HepG2 (cell line): ENCODE measurements around the gene TGM2. TPM values are rescaled to one million over a fixed set of nuclear protein-coding genes. Genes with fewer than 3 reads are reported as not detected.

Experiments used
- CCAR2 ChIP-seq: fragments of 200-400 bp; formaldehyde crosslinking; optimal IDR thresholded peaks from 2 replicates; pipeline ENCODE3; 2018; ENCODE audit warnings: low read depth, mild to moderate bottlenecking, low read length, moderate library complexity
- ELF1 ChIP-seq: sonication (generic); formaldehyde crosslinking; IDR thresholded peaks from 2 replicates; pipeline ENCODE4 v1.4.0; 2020; ENCODE audit warnings: missing genetic modification reagents
- GLI4 ChIP-seq: sonication (generic); formaldehyde crosslinking; IDR thresholded peaks from 2 replicates; pipeline ENCODE4 v1.5.1; 2020; ENCODE audit warnings: missing genetic modification reagents, mild to moderate bottlenecking, moderate library complexity, borderline replicate concordance
- KDM4B ChIP-seq: sonication (generic); formaldehyde crosslinking; IDR thresholded peaks from 2 replicates; pipeline ENCODE4 v1.4.0; 2020; ENCODE audit warnings: missing genetic modification reagents
- KLF13 ChIP-seq: sonication (generic); formaldehyde crosslinking; IDR thresholded peaks from 2 replicates; pipeline ENCODE4 v1.4.0; 2020; ENCODE audit warnings: mild to moderate bottlenecking, missing genetic modification reagents
- NCOR1 ChIP-seq: fragments of 200-600 bp; sonication (generic); IDR thresholded peaks from 2 replicates; pipeline ENCODE4 v1.7.0; 2017; ENCODE audit warnings: antibody characterized with exemption, low read length, borderline replicate concordance
- NKX3-1 ChIP-seq: sonication (generic); formaldehyde crosslinking; IDR thresholded peaks from 2 replicates; pipeline ENCODE4 v1.5.0; 2020; ENCODE audit warnings: missing genetic modification reagents
- SAP130 ChIP-seq: IDR thresholded peaks from 2 replicates; pipeline ENCODE4 v1.6.1; 2016; ENCODE audit warnings: low read depth
- SIN3A ChIP-seq: IDR thresholded peaks from 2 replicates; pipeline ENCODE4 v1.6.1; 2011; ENCODE audit warnings: low read depth, mild to moderate bottlenecking, control low read depth, low read length, borderline replicate concordance
- SIX4 ChIP-seq: sonication (generic); formaldehyde crosslinking; IDR thresholded peaks from 2 replicates; pipeline ENCODE4 v1.4.0; 2020; ENCODE audit warnings: missing genetic modification reagents
- SMAD3 ChIP-seq: sonication (generic); formaldehyde crosslinking; IDR thresholded peaks from 2 replicates; pipeline ENCODE4 v1.4.0; 2020; ENCODE audit warnings: missing genetic modification reagents
- SP4 ChIP-seq: sonication (generic); formaldehyde crosslinking; IDR thresholded peaks from 2 replicates; pipeline ENCODE4 v1.8.1; 2023; ENCODE audit warnings: mild to moderate bottlenecking, missing genetic modification reagents
- TOPORS ChIP-seq: sonication (generic); formaldehyde crosslinking; IDR thresholded peaks from 2 replicates; pipeline ENCODE4 v1.8.0; 2023; ENCODE audit warnings: mild to moderate bottlenecking, missing genetic modification reagents
- ZNF256 ChIP-seq: sonication (generic); formaldehyde crosslinking; conservative IDR thresholded peaks from 2 replicates; pipeline ENCODE4 v1.4.0; 2020; ENCODE audit warnings: missing genetic modification reagents
- ZNF557 ChIP-seq: sonication (generic); formaldehyde crosslinking; IDR thresholded peaks from 2 replicates; pipeline ENCODE4 v1.4.0; 2020; ENCODE audit warnings: missing genetic modification reagents
- ZNF563 ChIP-seq: sonication (generic); formaldehyde crosslinking; IDR thresholded peaks from 2 replicates; pipeline ENCODE4 v1.8.0; 2022; ENCODE audit warnings: mild to moderate bottlenecking, moderate library complexity, missing genetic modification reagents
- ZNF878 ChIP-seq: sonication (generic); formaldehyde crosslinking; IDR thresholded peaks from 2 replicates; pipeline ENCODE4 v1.8.1; 2023; ENCODE audit warnings: mild to moderate bottlenecking, missing genetic modification reagents, moderate library complexity
- polyA plus RNA-seq, 8 experiments: library from polyadenylated mRNA; depleted of rRNA in 3 of 8; stranded (reverse) in 7 of 8; unstranded in 1 of 8; fragments of >200 nt; fragmentation: Illumina TruSeq in 4 of 8; extraction: Trizol in 4 of 8; gene quantifications; 2 replicates each; pipeline versions ENCODE4 v1.2.1 to v1.2.3, GENCODE V29; 2011 to 2016; ENCODE audit warnings: low read depth in 4 of 8, missing spikeins in 1 of 8, mixed read lengths in 1 of 8; ENCODE audit not compliant: insufficient read depth in 1 of 8
- total RNA-seq, 5 experiments: library from RNA; depleted of rRNA; stranded (reverse); fragments of >200 nt; fragmentation: Illumina TruSeq; extraction: Trizol; gene quantifications; 2 replicates each; pipeline ENCODE4 v1.2.3, GENCODE V29; 2016; ENCODE audit warnings: low read depth in 1 of 5
- TF ChIP-seq, protein P1 (sequence below): sonication (generic); formaldehyde crosslinking; IDR thresholded peaks from 2 replicates; pipeline ENCODE4 v1.4.0; 2020; ENCODE audit warnings: missing genetic modification reagents
- TF ChIP-seq, protein P2 (sequence below): sonication (generic); formaldehyde crosslinking; IDR thresholded peaks from 2 replicates; pipeline ENCODE4 v1.4.0; 2020; ENCODE audit warnings: missing genetic modification reagents
- TF ChIP-seq, protein P3 (sequence below): sonication (generic); formaldehyde crosslinking; IDR thresholded peaks from 2 replicates; pipeline ENCODE4 v1.8.0; 2022; ENCODE audit warnings: missing genetic modification reagents, mild to moderate bottlenecking, moderate library complexity, borderline replicate concordance
- TF ChIP-seq, protein P4 (sequence below): sonication (generic); formaldehyde crosslinking; IDR thresholded peaks from 2 replicates; pipeline ENCODE4 v1.5.1; 2020; ENCODE audit warnings: missing genetic modification reagents, mild to moderate bottlenecking, borderline replicate concordance

The TGM2 gene
- total and polyA plus RNA-seq, 2 of the 13 experiments (the other 11 are each of a cell fraction or from before 2014, with no cell fraction given): 4.2 to 46.4 TPM

DNA sequence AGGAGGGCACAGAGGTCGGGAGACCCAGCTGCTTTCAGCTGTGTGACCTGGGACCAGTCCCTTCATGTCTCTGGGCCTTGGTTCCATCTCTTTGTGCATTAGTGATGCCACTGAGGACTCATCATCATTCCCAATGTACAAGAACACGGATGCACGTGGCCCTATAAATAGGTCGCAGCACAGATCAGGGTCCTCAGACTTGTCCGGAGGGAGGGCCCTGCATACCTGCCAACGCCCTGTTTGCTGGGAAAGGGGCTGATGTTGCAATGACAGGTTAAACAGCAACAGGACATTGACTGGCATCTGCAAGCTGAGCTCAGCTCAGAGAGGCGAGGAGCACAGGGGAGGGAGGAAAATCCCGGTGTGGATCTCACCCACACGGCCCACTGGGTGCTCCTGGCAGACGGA is 21.8 kb downstream of the TGM2 start (continued):
- TF ChIP-seq, protein P1, sequence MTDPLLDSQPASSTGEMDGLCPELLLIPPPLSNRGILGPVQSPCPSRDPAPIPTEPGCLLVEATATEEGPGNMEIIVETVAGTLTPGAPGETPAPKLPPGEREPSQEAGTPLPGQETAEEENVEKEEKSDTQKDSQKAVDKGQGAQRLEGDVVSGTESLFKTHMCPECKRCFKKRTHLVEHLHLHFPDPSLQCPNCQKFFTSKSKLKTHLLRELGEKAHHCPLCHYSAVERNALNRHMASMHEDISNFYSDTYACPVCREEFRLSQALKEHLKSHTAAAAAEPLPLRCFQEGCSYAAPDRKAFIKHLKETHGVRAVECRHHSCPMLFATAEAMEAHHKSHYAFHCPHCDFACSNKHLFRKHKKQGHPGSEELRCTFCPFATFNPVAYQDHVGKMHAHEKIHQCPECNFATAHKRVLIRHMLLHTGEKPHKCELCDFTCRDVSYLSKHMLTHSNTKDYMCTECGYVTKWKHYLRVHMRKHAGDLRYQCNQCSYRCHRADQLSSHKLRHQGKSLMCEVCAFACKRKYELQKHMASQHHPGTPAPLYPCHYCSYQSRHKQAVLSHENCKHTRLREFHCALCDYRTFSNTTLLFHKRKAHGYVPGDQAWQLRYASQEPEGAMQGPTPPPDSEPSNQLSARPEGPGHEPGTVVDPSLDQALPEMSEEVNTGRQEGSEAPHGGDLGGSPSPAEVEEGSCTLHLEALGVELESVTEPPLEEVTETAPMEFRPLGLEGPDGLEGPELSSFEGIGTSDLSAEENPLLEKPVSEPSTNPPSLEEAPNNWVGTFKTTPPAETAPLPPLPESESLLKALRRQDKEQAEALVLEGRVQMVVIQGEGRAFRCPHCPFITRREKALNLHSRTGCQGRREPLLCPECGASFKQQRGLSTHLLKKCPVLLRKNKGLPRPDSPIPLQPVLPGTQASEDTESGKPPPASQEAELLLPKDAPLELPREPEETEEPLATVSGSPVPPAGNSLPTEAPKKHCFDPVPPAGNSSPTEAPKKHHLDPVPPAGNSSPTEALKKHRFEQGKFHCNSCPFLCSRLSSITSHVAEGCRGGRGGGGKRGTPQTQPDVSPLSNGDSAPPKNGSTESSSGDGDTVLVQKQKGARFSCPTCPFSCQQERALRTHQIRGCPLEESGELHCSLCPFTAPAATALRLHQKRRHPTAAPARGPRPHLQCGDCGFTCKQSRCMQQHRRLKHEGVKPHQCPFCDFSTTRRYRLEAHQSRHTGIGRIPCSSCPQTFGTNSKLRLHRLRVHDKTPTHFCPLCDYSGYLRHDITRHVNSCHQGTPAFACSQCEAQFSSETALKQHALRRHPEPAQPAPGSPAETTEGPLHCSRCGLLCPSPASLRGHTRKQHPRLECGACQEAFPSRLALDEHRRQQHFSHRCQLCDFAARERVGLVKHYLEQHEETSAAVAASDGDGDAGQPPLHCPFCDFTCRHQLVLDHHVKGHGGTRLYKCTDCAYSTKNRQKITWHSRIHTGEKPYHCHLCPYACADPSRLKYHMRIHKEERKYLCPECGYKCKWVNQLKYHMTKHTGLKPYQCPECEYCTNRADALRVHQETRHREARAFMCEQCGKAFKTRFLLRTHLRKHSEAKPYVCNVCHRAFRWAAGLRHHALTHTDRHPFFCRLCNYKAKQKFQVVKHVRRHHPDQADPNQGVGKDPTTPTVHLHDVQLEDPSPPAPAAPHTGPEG: peak; percentile 29; the same call in 1 of the 2 replicates
- 0 out of 2 replicates have a peak, but pooled peaks have one; percentile 10 for TF ChIP-seq ZNF256 (CRISPR knock-in tag)
- TF ChIP-seq, protein P2, sequence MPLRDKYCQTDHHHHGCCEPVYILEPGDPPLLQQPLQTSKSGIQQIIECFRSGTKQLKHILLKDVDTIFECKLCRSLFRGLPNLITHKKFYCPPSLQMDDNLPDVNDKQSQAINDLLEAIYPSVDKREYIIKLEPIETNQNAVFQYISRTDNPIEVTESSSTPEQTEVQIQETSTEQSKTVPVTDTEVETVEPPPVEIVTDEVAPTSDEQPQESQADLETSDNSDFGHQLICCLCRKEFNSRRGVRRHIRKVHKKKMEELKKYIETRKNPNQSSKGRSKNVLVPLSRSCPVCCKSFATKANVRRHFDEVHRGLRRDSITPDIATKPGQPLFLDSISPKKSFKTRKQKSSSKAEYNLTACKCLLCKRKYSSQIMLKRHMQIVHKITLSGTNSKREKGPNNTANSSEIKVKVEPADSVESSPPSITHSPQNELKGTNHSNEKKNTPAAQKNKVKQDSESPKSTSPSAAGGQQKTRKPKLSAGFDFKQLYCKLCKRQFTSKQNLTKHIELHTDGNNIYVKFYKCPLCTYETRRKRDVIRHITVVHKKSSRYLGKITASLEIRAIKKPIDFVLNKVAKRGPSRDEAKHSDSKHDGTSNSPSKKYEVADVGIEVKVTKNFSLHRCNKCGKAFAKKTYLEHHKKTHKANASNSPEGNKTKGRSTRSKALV (CRISPR knock-in tag): no peak
- peak; percentile 92 for TF ChIP-seq ZNF557
- no peak for TF ChIP-seq NCOR1
- 0 out of 2 replicates have a peak, but pooled peaks have one; percentile 24 for TF ChIP-seq NKX3-1 (CRISPR knock-in tag)
- TF ChIP-seq, protein P3, sequence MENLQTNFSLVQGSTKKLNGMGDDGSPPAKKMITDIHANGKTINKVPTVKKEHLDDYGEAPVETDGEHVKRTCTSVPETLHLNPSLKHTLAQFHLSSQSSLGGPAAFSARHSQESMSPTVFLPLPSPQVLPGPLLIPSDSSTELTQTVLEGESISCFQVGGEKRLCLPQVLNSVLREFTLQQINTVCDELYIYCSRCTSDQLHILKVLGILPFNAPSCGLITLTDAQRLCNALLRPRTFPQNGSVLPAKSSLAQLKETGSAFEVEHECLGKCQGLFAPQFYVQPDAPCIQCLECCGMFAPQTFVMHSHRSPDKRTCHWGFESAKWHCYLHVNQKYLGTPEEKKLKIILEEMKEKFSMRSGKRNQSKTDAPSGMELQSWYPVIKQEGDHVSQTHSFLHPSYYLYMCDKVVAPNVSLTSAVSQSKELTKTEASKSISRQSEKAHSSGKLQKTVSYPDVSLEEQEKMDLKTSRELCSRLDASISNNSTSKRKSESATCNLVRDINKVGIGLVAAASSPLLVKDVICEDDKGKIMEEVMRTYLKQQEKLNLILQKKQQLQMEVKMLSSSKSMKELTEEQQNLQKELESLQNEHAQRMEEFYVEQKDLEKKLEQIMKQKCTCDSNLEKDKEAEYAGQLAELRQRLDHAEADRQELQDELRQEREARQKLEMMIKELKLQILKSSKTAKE (CRISPR knock-in tag): peak; percentile 94
- peak; percentile 100 for TF ChIP-seq ZNF563 (CRISPR knock-in tag)
- peak; percentile 88 for TF ChIP-seq CCAR2
- peak; percentile 96 for TF ChIP-seq SIX4 (CRISPR knock-in tag)
- peak; percentile 98 for TF ChIP-seq KDM4B (CRISPR knock-in tag)
- no peak; the same call in 1 of the 2 replicates for TF ChIP-seq GLI4 (CRISPR knock-in tag)
- TF ChIP-seq TOPORS (CRISPR knock-in tag): no peak
- TF ChIP-seq ELF1 (CRISPR knock-in tag): peak; percentile 69; the same call in 1 of the 2 replicates
- peak; percentile 99 for TF ChIP-seq SAP130
- peak; percentile 100 for TF ChIP-seq SMAD3 (CRISPR knock-in tag)
- TF ChIP-seq SIN3A: peak; percentile 88; the same call in 1 of the 2 replicates
- TF ChIP-seq ZNF878 (CRISPR knock-in tag): peak; percentile 82; the same call in 1 of the 2 replicates
- 0 out of 2 replicates have a peak, but pooled peaks have one; percentile 32 for TF ChIP-seq SP4 (CRISPR knock-in tag)
- TF ChIP-seq, protein P4, sequence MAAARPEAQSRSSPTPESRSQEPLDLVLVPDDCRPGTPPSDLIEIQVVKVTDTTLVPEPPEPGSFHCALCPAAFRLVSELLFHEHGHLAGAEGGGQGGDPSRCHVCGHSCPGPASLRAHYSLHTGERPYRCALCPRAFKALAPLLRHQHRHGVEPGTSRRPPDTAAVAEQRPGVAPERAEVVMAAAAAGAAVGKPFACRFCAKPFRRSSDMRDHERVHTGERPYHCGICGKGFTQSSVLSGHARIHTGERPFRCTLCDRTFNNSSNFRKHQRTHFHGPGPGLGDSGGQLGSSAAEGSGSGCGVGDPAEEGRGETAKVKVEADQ: peak; percentile 96
- no peak; the same call in 1 of the 2 replicates for TF ChIP-seq KLF13 (CRISPR knock-in tag)
